ENCODE results near the gene NSUN4. TPM values are rescaled to one million over a fixed set of nuclear protein-coding genes. Genes with fewer than 3 reads are reported as not detected.

Gene NSUN4
- total and polyA plus RNA-seq, 9 donors = 12.2 to 35.2 (median 17.4) TPM

GRCh38 chr1:46341222-46342083 is 846 bp downstream of the NSUN4 start:
- Histone ChIP-seq H3K36me3 (no peaks in the 10 kb centered on the region), H3K9me3 (no peaks in the 10 kb centered on the region), H3K27me3 (no peaks in the 10 kb centered on the region), H3K27ac (peak overlapping the region; percentile 91 to 95), H3K4me1 (ENCODE audit: insufficient read depth) (peaks cover 3% of the 10 kb centered on the region), H3K4me3 (peak overlapping the region; percentile 63)
- DNase-seq = peak; percentile 22 to 49 (median 42)
- intact Hi-C loops (cut with DNase I) = loop anchor here in 1 of 4 donors (5.0 kb wide), 1 partner anchor 39 kb away; the partner anchor contains the start of genes LRRC41 and UQCRH
- WGBS, 3 donors = 37 to 47% (median 43%) methylated on average over 31 of the region's 31 CpGs
- TF ChIP-seq, protein P1, sequence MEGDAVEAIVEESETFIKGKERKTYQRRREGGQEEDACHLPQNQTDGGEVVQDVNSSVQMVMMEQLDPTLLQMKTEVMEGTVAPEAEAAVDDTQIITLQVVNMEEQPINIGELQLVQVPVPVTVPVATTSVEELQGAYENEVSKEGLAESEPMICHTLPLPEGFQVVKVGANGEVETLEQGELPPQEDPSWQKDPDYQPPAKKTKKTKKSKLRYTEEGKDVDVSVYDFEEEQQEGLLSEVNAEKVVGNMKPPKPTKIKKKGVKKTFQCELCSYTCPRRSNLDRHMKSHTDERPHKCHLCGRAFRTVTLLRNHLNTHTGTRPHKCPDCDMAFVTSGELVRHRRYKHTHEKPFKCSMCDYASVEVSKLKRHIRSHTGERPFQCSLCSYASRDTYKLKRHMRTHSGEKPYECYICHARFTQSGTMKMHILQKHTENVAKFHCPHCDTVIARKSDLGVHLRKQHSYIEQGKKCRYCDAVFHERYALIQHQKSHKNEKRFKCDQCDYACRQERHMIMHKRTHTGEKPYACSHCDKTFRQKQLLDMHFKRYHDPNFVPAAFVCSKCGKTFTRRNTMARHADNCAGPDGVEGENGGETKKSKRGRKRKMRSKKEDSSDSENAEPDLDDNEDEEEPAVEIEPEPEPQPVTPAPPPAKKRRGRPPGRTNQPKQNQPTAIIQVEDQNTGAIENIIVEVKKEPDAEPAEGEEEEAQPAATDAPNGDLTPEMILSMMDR (IDR thresholded peaks at IDR 0.05) = no peak
- TF ChIP-seq POLR2A (IDR thresholded peaks at IDR 0.05) (no peak), EP300 (IDR thresholded peaks at IDR 0.05) (no peak)

DNA sequence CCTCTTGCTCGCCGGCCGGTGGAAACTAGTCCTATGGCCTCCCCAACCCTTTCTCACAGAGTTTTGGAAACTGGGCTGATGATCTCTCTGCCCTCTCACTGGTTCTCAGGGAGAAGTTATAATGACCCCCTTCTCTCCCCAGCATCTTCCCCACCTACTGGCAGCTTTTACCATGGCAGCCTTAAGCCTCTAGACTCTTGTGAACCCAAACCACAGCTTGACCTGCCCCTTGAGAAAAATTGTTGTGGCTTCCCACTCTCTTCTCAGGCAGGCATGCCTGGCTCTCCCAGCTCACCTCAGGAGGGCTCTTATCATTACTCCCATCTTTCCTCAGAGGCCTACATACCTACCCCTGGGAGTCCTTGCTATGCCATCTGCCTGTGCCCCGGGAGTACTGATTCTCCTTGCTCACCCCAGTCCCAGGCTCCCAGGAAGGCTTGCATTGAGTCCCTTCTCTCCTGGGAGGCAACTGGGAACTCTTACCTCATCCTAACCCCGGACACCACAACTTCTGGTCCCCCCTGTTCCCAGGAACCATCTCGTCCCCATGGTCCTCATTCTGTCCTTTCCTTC is 1.6 kb downstream of the NSUN4 start:
- Histone ChIP-seq H3K9me3 (no peaks in the 10 kb centered on the region), H3K4me3 (no peak overlapping the region), H3K4me1 (ENCODE audit: insufficient read depth) (peaks cover 3% of the 10 kb centered on the region), H3K27ac (peak overlapping the region; percentile 91 to 95), H3K36me3 (no peaks in the 10 kb centered on the region), H3K27me3 (no peaks in the 10 kb centered on the region)
- TF ChIP-seq POLR2A (IDR thresholded peaks at IDR 0.05) (no peak), EP300 (IDR thresholded peaks at IDR 0.05) (no peak)
- TF ChIP-seq, protein P1 (IDR thresholded peaks at IDR 0.05) = no peak
- 91 to 93% (median 92%) methylated on average over 6 of the region's 6 CpGs for WGBS, 3 donors
- no peak for DNase-seq
- intact Hi-C loops (cut with DNase I) = loop anchor here in 1 of 4 donors (5.0 kb wide), 1 partner anchor 40 kb away; the partner anchor contains the start of genes LRRC41 and UQCRH

GRCh38 chr1:46342677-46343350 is 2.2 kb downstream of the NSUN4 start:
- peak overlapping the region in 1 of 2 donors; percentile 91 for H3K27ac ChIP-seq
- no peak for TF ChIP-seq EP300 (IDR thresholded peaks at IDR 0.05)
- TF ChIP-seq, protein P1 (IDR thresholded peaks at IDR 0.05) = no peak
- no peak for TF ChIP-seq POLR2A (IDR thresholded peaks at IDR 0.05)
- intact Hi-C loops (cut with DNase I) = loop anchor here in 1 of 4 donors (5.0 kb wide), 1 partner anchor 41 kb away; the partner anchor contains the start of genes LRRC41 and UQCRH
- WGBS, 3 donors = 77 to 93% (median 81%) methylated on average over 8 of the region's 8 CpGs
- no peaks in the 10 kb centered on the region for H3K9me3 ChIP-seq
- H3K4me1 ChIP-seq (ENCODE audit: insufficient read depth) = peaks cover 3% of the 10 kb centered on the region
- DNase-seq = no peak
- no peaks in the 10 kb centered on the region for H3K27me3 ChIP-seq
- H3K36me3 ChIP-seq = no peaks in the 10 kb centered on the region
- no peak overlapping the region for H3K4me3 ChIP-seq

DNA sequence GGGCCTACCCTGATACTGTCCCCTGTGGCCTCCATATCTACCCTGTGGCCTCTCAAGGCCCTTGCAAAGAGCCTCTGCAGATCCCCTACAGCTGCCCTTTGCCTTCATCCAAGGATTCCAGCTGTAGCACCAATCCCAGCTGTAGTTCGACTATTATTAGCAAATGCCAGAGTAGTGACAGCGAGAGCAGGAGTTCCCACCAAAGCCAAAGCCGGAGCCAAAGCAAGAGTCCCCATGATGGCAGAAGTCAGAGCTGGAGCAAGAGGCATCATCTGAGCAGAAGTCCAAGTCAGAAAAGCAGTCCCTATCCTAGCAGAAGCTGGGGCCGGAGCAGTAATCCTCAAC is 2.7 kb downstream of the NSUN4 start:
- Histone ChIP-seq H3K9me3 (no peaks in the 10 kb centered on the region), H3K27me3 (no peaks in the 10 kb centered on the region), H3K4me3 (no peak overlapping the region), H3K36me3 (no peaks in the 10 kb centered on the region), H3K4me1 (ENCODE audit: insufficient read depth) (peaks cover 3% of the 10 kb centered on the region), H3K27ac (no peak overlapping the region)
- WGBS, 3 donors = 85 to 92% (median 87%) methylated on average over 4 of the region's 4 CpGs
- TF ChIP-seq, protein P1 (IDR thresholded peaks at IDR 0.05) = no peak
- TF ChIP-seq POLR2A (IDR thresholded peaks at IDR 0.05) (no peak), EP300 (IDR thresholded peaks at IDR 0.05) (no peak)
- intact Hi-C loops (cut with DNase I) = loop anchor here in 1 of 4 donors (5.0 kb wide), 1 partner anchor 41 kb away; the partner anchor contains the start of genes LRRC41 and UQCRH
- no peak for DNase-seq

Data from ovary (tissue), 9 donors.